H1 (cell line): Measurements from ENCODE around the gene OLFM2. TPM values are rescaled to one million over a fixed set of nuclear protein-coding genes. Genes with fewer than 3 reads are reported as not detected.

Experiments used
- CHD1 ChIP-seq: IDR thresholded peaks from 2 replicates; pipeline ENCODE4 v1.6.1; 2012; ENCODE audit warnings: low read depth, low read length, improper control_type of control experiment
- CTBP2 ChIP-seq: IDR thresholded peaks from 2 replicates; pipeline ENCODE4 v1.7.0; 2011; ENCODE audit warnings: borderline replicate concordance, mild to moderate bottlenecking, moderate library complexity, mixed read lengths, low read length; ENCODE audit not compliant: insufficient read depth, insufficient read length
- EZH2 ChIP-seq: fragments of 200-600 bp; sonication (generic); IDR thresholded peaks from 2 replicates; pipeline ENCODE4 v1.7.1; 2012; ENCODE audit warnings: low read depth, mild to moderate bottlenecking, moderate library complexity, low read length, inconsistent platforms; ENCODE audit not compliant: severe bottlenecking
- polyA plus RNA-seq, 7 experiments: library from polyadenylated mRNA; depleted of rRNA in 3 of 7; stranded (reverse) in 5 of 7; unstranded in 2 of 7; fragments of >200 nt in 5 of 7; fragments of 200-250 nt in 2 of 7; gene quantifications; 1 replicate in 5 of 7; 2 replicates in 1 of 7; 4 replicates in 1 of 7; pipeline versions ENCODE4 v1.2.1 to v1.2.3, GENCODE V29; 2011 to 2013; ENCODE audit warnings: missing spikeins in 2 of 7, mixed read lengths in 2 of 7
- total RNA-seq: library from RNA; stranded (reverse); fragmentation: NEBNext Ultra II Directional; extraction: Animal tissue kit (Norgen Biotek cat#: 25700); gene quantifications from 2 replicates; pipeline ENCODE4 v1.2.1, GENCODE V29; 2021

Gene OLFM2
- total and polyA plus RNA-seq, 2 of the 8 experiments (the other 6 are each of a cell fraction or from before 2014, with no cell fraction given): 68.2 to 151 TPM

DNA sequence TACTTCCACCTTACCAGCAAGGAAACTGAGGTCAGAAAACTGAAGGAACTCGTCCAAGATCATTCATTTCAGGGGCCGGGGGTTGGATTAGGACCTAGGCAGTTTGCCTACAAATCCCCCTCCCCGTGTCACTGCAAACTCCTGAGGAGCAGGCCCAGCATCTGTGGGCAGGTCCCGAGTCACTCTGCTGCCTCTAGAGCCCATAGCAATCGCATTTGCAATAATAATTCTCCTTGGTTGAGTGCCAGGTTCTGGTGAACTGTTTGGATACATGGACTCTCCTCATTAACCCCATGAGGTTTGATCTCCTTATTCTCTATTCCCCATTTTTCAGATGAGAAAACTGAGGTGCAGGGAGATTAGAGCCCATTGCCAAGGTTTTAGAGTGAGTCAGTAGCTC, 100.3 kb downstream of the OLFM2 start (continued):
- TF ChIP-seq CHD1 (no peak), EZH2 (no peak), CTBP2 (no peak)
